GM12878 (cell line): ENCODE data around the gene TRIM16.
"Not testable (repeated sequence)": the region's sequence is repeated elsewhere in the genome, so short reads cannot be mapped to it uniquely, and the experiment has no call there.

Experiments used
- EZH2 ChIP-seq: IDR thresholded peaks from 2 replicates; pipeline ENCODE4 v1.6.1; 2012; ENCODE audit warnings: low read depth, mild to moderate bottlenecking, control low read depth, inconsistent platforms, low read length, borderline replicate concordance; ENCODE audit not compliant: control insufficient read depth
- TF ChIP-seq, protein P1 (sequence below), 3 experiments: IDR thresholded peaks in 2 of 3; conservative IDR thresholded peaks in 1 of 3; 2 replicates each; pipeline ENCODE4 v1.5.1; 2011; ENCODE audit warnings: low read depth in 3 of 3, low read length in 3 of 3, mild to moderate bottlenecking in 3 of 3, control low read depth in 2 of 3, moderate library complexity in 2 of 3, inconsistent platforms in 1 of 3, mixed read lengths in 1 of 3; ENCODE audit not compliant: control insufficient read depth in 2 of 3, insufficient read depth in 1 of 3; ENCODE audit errors: extremely low read depth in 1 of 3

DNA sequence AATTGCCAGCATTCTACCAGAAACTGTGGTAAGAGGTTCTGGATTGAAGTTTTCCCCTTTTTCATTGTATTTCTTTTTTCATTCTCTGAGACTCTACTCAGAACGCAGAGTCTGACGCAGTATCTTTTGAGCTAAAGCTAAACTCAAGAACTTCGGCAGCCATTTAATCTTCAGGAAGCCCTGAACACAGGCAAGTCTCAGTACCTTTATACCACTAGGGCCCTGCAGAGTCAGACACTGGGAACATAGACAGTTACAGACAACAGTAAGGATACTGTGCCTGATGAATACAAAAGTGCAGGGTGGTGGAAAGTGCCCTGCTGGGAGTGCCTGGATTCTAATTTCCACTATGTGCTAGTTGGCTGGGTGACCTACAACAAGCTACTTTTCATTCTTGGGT is 976 bp downstream of the TRIM16 start:
- TF ChIP-seq, protein P1, sequence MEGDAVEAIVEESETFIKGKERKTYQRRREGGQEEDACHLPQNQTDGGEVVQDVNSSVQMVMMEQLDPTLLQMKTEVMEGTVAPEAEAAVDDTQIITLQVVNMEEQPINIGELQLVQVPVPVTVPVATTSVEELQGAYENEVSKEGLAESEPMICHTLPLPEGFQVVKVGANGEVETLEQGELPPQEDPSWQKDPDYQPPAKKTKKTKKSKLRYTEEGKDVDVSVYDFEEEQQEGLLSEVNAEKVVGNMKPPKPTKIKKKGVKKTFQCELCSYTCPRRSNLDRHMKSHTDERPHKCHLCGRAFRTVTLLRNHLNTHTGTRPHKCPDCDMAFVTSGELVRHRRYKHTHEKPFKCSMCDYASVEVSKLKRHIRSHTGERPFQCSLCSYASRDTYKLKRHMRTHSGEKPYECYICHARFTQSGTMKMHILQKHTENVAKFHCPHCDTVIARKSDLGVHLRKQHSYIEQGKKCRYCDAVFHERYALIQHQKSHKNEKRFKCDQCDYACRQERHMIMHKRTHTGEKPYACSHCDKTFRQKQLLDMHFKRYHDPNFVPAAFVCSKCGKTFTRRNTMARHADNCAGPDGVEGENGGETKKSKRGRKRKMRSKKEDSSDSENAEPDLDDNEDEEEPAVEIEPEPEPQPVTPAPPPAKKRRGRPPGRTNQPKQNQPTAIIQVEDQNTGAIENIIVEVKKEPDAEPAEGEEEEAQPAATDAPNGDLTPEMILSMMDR (IDR thresholded peaks at IDR 0.05 in 2 of 3, conservative IDR thresholded peaks at IDR 0.05 in 1 of 3; ENCODE audit: control insufficient read depth in 2 of 3, extremely low read depth in 1 of 3, insufficient read depth in 1 of 3, low read depth in 3 of 3, low read length in 3 of 3) = 0 out of 6 replicates have a peak, but pooled peaks of 1 of the 3 experiments have one; percentile 3
- TF ChIP-seq EZH2 = not testable (repeated sequence)
